Measurements from ENCODE around the gene POMT1.

The POMT1 gene

DNA sequence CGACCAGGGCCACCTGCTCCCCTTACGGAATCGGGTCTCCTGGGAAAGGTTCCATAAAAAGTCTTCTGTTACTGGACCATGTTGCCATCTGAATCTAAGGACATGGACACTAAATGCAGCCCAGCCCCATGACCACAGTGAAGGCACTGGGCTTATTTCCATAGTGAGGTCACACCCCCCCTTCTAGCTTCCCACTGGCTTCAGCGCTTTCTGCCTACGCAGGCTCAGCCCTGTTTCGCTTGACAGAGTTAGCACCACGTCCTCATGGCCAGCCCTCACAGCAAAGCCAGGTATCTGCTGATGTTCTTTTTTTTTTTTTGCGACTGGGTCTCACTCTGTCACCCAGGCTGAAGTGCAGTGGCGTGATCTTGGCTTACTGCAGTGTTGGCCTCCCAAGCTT, 14.2 kb downstream of the POMT1 start:
- peaks cover 17% of the 10 kb centered on the region for H3F3A ChIP-seq (ENCODE audit: control insufficient read depth, insufficient read depth)
- TF ChIP-seq, protein P1, sequence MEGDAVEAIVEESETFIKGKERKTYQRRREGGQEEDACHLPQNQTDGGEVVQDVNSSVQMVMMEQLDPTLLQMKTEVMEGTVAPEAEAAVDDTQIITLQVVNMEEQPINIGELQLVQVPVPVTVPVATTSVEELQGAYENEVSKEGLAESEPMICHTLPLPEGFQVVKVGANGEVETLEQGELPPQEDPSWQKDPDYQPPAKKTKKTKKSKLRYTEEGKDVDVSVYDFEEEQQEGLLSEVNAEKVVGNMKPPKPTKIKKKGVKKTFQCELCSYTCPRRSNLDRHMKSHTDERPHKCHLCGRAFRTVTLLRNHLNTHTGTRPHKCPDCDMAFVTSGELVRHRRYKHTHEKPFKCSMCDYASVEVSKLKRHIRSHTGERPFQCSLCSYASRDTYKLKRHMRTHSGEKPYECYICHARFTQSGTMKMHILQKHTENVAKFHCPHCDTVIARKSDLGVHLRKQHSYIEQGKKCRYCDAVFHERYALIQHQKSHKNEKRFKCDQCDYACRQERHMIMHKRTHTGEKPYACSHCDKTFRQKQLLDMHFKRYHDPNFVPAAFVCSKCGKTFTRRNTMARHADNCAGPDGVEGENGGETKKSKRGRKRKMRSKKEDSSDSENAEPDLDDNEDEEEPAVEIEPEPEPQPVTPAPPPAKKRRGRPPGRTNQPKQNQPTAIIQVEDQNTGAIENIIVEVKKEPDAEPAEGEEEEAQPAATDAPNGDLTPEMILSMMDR (IDR thresholded peaks at IDR 0.05; ENCODE audit: low read depth, low read length, poor library complexity, severe bottlenecking) = no peak
- no peak for TF ChIP-seq EZH2phosphoT487 (IDR thresholded peaks at IDR 0.05; ENCODE audit: borderline replicate concordance, low read length)
- no peak overlapping the region for H3K4me3 ChIP-seq (ENCODE audit: low read length)
- no peaks in the 10 kb centered on the region for H3K79me2 ChIP-seq (ENCODE audit: control insufficient read depth, low read length)
- H3K27ac ChIP-seq (ENCODE audit: low read depth, low read length) = no peak overlapping the region
- H3K4me2 ChIP-seq (ENCODE audit: low read length) = no peak overlapping the region
- H3K9me2 ChIP-seq (replicated peaks; ENCODE audit: control insufficient read depth, low read length) = no peaks in the 10 kb centered on the region
- H3K27me3 ChIP-seq (ENCODE audit: control insufficient read depth, low read length) = no peaks in the 10 kb centered on the region
- peaks cover 70% of the 10 kb centered on the region for H3K36me3 ChIP-seq (ENCODE audit: control insufficient read depth, low read length)
- peaks cover 17% of the 10 kb centered on the region for H3K9me3 ChIP-seq (ENCODE audit: control insufficient read depth, insufficient read depth, low read length)
- H3K4me1 ChIP-seq (ENCODE audit: control insufficient read depth, low read length) = no peaks in the 10 kb centered on the region
- H4K20me1 ChIP-seq (ENCODE audit: control insufficient read depth, insufficient read depth, low read depth, low read length) = no peaks in the 10 kb centered on the region

DNA sequence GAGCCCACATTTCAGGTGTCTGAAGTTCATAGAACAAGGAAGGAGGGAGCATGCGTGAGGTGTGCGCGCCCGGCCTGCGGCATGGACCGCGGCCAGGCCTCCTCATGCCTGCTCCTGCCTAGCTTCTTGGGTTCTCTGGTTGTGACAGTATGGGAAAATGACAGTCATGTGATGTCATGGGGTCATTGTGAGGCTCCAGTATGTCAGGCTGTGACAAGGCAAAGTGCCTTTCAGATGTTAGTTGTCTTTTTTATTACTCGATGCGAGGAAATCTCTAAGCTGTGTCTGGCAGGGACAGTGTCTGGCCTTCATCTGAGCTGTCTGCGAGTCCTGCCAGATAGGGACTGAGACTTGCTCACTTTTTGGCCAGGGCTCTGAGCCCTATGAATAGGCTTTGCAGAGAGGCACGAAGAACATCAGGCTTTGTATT, 15.1 kb downstream of the POMT1 start:
- Histone ChIP-seq H3K36me3 (ENCODE audit: control insufficient read depth, low read length) (peaks cover 74% of the 10 kb centered on the region), H3K4me1 (ENCODE audit: control insufficient read depth, low read length) (no peaks in the 10 kb centered on the region), H3K4me2 (ENCODE audit: low read length) (no peak overlapping the region), H4K20me1 (ENCODE audit: control insufficient read depth, insufficient read depth, low read depth, low read length) (no peaks in the 10 kb centered on the region), H3K27ac (ENCODE audit: low read depth, low read length) (no peak overlapping the region), H3K9me2 (replicated peaks; ENCODE audit: control insufficient read depth, low read length) (no peaks in the 10 kb centered on the region), H3K9me3 (ENCODE audit: control insufficient read depth, insufficient read depth, low read length) (peaks cover 17% of the 10 kb centered on the region), H3K27me3 (ENCODE audit: control insufficient read depth, low read length) (no peaks in the 10 kb centered on the region), H3F3A (ENCODE audit: control insufficient read depth, insufficient read depth) (peaks cover 17% of the 10 kb centered on the region), H3K79me2 (ENCODE audit: control insufficient read depth, low read length) (no peaks in the 10 kb centered on the region), H3K4me3 (ENCODE audit: low read length) (no peak overlapping the region)
- TF ChIP-seq, protein P1 (IDR thresholded peaks at IDR 0.05; ENCODE audit: low read depth, low read length, poor library complexity, severe bottlenecking) = no peak
- TF ChIP-seq EZH2phosphoT487 (IDR thresholded peaks at IDR 0.05; ENCODE audit: borderline replicate concordance, low read length) = no peak

DNA sequence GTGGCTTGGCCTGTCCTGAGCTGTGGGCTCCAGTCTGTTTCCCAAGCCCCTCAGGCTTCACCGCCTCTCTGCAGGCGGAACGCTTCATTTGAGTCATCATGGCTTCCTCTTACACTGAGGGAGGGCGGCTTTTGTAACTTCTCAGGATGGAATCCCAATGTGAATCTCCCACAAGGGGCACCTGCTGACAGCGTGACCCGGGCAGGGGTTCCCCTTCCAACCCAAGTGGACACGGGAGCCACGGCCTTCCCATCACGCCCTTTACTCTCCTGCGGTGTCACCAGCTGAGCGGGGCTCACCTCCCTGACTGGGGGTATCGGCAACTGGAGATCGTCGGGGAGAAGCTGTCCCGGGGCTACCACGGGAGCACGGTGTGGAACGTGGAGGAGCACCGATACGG, 15.8 kb downstream of the POMT1 start:
- Histone ChIP-seq H3K27ac (ENCODE audit: low read depth, low read length) (no peak overlapping the region), H3F3A (ENCODE audit: control insufficient read depth, insufficient read depth) (peaks cover 17% of the 10 kb centered on the region), H3K36me3 (ENCODE audit: control insufficient read depth, low read length) (peaks cover 74% of the 10 kb centered on the region), H3K4me2 (ENCODE audit: low read length) (no peak overlapping the region), H3K79me2 (ENCODE audit: control insufficient read depth, low read length) (no peaks in the 10 kb centered on the region), H3K27me3 (ENCODE audit: control insufficient read depth, low read length) (no peaks in the 10 kb centered on the region), H3K4me3 (ENCODE audit: low read length) (no peak overlapping the region), H3K9me2 (replicated peaks; ENCODE audit: control insufficient read depth, low read length) (no peaks in the 10 kb centered on the region), H4K20me1 (ENCODE audit: control insufficient read depth, insufficient read depth, low read depth, low read length) (no peaks in the 10 kb centered on the region), H3K9me3 (ENCODE audit: control insufficient read depth, insufficient read depth, low read length) (peaks cover 17% of the 10 kb centered on the region), H3K4me1 (ENCODE audit: control insufficient read depth, low read length) (no peaks in the 10 kb centered on the region)
- no peak for TF ChIP-seq EZH2phosphoT487 (IDR thresholded peaks at IDR 0.05; ENCODE audit: borderline replicate concordance, low read length)
- TF ChIP-seq, protein P1 (IDR thresholded peaks at IDR 0.05; ENCODE audit: low read depth, low read length, poor library complexity, severe bottlenecking) = no peak

Measured in DOHH2 (cell line).